Amygdala (tissue), 56 donors: ENCODE results near the gene ATP5F1E.
"Not testable (repeated sequence)": the region's sequence is repeated elsewhere in the genome, so short reads cannot be mapped to it uniquely, and the experiment has no call there.

Experiments used
- DNase-seq, 56 donors: peaks; one replicate each; lab custom pipeline; 2025; lab: John Stamatoyannopoulos, UW

The ATP5F1E gene

GRCh38 chr20:58993332-58994248 is 38.5 kb downstream of the ATP5F1E start:
- no peak for DNase-seq

- DNase-seq: no peak
These were observed 39.2 kb downstream of the ATP5F1E start for GRCh38 chr20:58992911-58993310.

- no peak for DNase-seq
These were observed 40.4 kb downstream of the ATP5F1E start for GRCh38 chr20:58991715-58992114.

- DNase-seq: no peak
These were observed 41.3 kb downstream of the ATP5F1E start for GRCh38 chr20:58990651-58991445.

GRCh38 chr20:58989196-58989595 is 42.9 kb downstream of the ATP5F1E start:
- no peak for DNase-seq

GRCh38 chr20:58988565-58988882 is 43.6 kb downstream of the ATP5F1E start:
- DNase-seq: no peak

GRCh38 chr20:58987790-58988564 is 44.2 kb downstream of the ATP5F1E start:
- no peak for DNase-seq

GRCh38 chr20:58986968-58987517 is 45.1 kb downstream of the ATP5F1E start:
- DNase-seq: no peak

- DNase-seq: no peak
These were observed 45.7 kb downstream of the ATP5F1E start for GRCh38 chr20:58986286-58986967.

- no peak for DNase-seq
These were observed 46.5 kb downstream of the ATP5F1E start for GRCh38 chr20:58985656-58986055.

GRCh38 chr20:58984691-58985090 is 47.4 kb downstream of the ATP5F1E start:
- DNase-seq: no peak

- DNase-seq: not testable (repeated sequence)
These were observed 49.0 kb downstream of the ATP5F1E start for GRCh38 chr20:58983115-58983468.

GRCh38 chr20:58982406-58983114 is 49.6 kb downstream of the ATP5F1E start:
- no peak for DNase-seq

- DNase-seq: no peak
These were observed 50.3 kb downstream of the ATP5F1E start for GRCh38 chr20:58981628-58982364.

- DNase-seq: peak in 55 of 56 donors; percentile 9 to 87 (median 70)
These were observed 51.2 kb downstream of the ATP5F1E start, which contains the start of gene NELFCD for GRCh38 chr20:58980711-58981627. TSS of gene NELFCD (plus strand) at chr20:58981256. CDS start at chr20:58981310, 54 bp downstream.

GRCh38 chr20:58978351-58979190 is 53.6 kb downstream of the ATP5F1E start:
- no peak for DNase-seq
